ENCODE data around the gene POLR3F.

DNA sequence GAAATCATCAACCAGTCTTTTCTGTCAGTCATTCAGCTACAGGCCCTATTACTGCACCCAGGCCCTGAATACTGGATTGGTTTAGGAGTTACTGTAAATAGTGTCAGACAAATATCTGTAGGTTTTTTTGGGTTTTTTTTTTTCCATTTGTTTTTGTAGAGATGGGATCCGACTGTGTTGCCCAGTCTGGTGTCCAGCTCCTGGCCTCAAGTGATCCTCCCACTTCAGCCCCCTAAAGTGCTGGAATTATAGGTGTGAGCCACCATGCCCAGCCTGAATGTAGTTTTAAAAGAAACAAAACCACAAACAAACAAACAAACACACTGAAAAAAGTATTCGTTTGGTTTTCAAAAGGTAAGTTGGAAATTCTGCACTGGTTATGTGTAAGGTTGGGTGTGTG lies 40.0 kb upstream of the POLR3F start:
- TF ChIP-seq POLR2A (IDR thresholded peaks at IDR 0.05) (no peak), POLR2AphosphoS5 (IDR thresholded peaks at IDR 0.05; ENCODE audit: insufficient read depth in 1 of 2, low read depth in 1 of 2) (no peak)
- TF ChIP-seq, protein P1, sequence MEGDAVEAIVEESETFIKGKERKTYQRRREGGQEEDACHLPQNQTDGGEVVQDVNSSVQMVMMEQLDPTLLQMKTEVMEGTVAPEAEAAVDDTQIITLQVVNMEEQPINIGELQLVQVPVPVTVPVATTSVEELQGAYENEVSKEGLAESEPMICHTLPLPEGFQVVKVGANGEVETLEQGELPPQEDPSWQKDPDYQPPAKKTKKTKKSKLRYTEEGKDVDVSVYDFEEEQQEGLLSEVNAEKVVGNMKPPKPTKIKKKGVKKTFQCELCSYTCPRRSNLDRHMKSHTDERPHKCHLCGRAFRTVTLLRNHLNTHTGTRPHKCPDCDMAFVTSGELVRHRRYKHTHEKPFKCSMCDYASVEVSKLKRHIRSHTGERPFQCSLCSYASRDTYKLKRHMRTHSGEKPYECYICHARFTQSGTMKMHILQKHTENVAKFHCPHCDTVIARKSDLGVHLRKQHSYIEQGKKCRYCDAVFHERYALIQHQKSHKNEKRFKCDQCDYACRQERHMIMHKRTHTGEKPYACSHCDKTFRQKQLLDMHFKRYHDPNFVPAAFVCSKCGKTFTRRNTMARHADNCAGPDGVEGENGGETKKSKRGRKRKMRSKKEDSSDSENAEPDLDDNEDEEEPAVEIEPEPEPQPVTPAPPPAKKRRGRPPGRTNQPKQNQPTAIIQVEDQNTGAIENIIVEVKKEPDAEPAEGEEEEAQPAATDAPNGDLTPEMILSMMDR (IDR thresholded peaks at IDR 0.05) = no peak

All from vagina (tissue), 2 donors.